ENCODE data around the gene GDAP1L1. TPM values are rescaled to one million over a fixed set of nuclear protein-coding genes. Genes with fewer than 3 reads are reported as not detected.

The GDAP1L1 gene
- total RNA-seq, 1 donor from 2014 or later = 0.40 TPM

- no peak for TF ChIP-seq CTCF (IDR thresholded peaks at IDR 0.05; ENCODE audit: unreplicated experiment)
- H3K36me3 Mint-ChIP-seq = no peaks in the 10 kb centered on the region
- H3K4me1 Mint-ChIP-seq = no peaks in the 10 kb centered on the region
- no peak overlapping the region for H3K4me3 Mint-ChIP-seq
- H3K9me3 Mint-ChIP-seq = no peaks in the 10 kb centered on the region
- H3K27ac Mint-ChIP-seq = no peak overlapping the region
- no peak for DNase-seq (ENCODE audit: low spot score in 2 of 2, unreplicated experiment in 2 of 2)
- H3K27me3 Mint-ChIP-seq (ENCODE audit: low read depth) = no peaks in the 10 kb centered on the region
These were observed 11.2 kb downstream of the GDAP1L1 start for GRCh38 chr20:44258226-44258890.

GRCh38 chr20:44264287-44264686 lies 17.2 kb downstream of the GDAP1L1 start:
- Mint-ChIP-seq H3K27me3 (ENCODE audit: low read depth) (peaks cover 2% of the 10 kb centered on the region), H3K27ac (no peak overlapping the region), H3K9me3 (peaks cover 4% of the 10 kb centered on the region), H3K36me3 (no peaks in the 10 kb centered on the region), H3K4me3 (no peak overlapping the region), H3K4me1 (no peaks in the 10 kb centered on the region)
- no peak for DNase-seq (ENCODE audit: low spot score in 2 of 2, unreplicated experiment in 2 of 2)
- TF ChIP-seq CTCF (IDR thresholded peaks at IDR 0.05; ENCODE audit: unreplicated experiment) = no peak

- no peak overlapping the region for H3K4me3 Mint-ChIP-seq
- H3K9me3 Mint-ChIP-seq = peaks cover 4% of the 10 kb centered on the region
- no peaks in the 10 kb centered on the region for H3K36me3 Mint-ChIP-seq
- TF ChIP-seq CTCF (IDR thresholded peaks at IDR 0.05; ENCODE audit: unreplicated experiment) = no peak
- H3K27ac Mint-ChIP-seq = no peak overlapping the region
- no peaks in the 10 kb centered on the region for H3K4me1 Mint-ChIP-seq
- H3K27me3 Mint-ChIP-seq (ENCODE audit: low read depth) = peaks cover 2% of the 10 kb centered on the region
- no peak for DNase-seq (ENCODE audit: low spot score in 2 of 2, unreplicated experiment in 2 of 2)
These were observed 21.7 kb downstream of the GDAP1L1 start for GRCh38 chr20:44268802-44269201.

GRCh38 chr20:44271915-44272663 lies 25.0 kb downstream of the GDAP1L1 start:
- H3K4me3 Mint-ChIP-seq = no peak overlapping the region
- H3K36me3 Mint-ChIP-seq = no peaks in the 10 kb centered on the region
- H3K27ac Mint-ChIP-seq = no peak overlapping the region
- H3K27me3 Mint-ChIP-seq (ENCODE audit: low read depth) = peaks cover 2% of the 10 kb centered on the region
- no peaks in the 10 kb centered on the region for H3K4me1 Mint-ChIP-seq
- DNase-seq (ENCODE audit: low spot score in 2 of 2, unreplicated experiment in 2 of 2) = no peak
- H3K9me3 Mint-ChIP-seq = peaks cover 4% of the 10 kb centered on the region
- no peak for TF ChIP-seq CTCF (IDR thresholded peaks at IDR 0.05; ENCODE audit: unreplicated experiment)

DNA sequence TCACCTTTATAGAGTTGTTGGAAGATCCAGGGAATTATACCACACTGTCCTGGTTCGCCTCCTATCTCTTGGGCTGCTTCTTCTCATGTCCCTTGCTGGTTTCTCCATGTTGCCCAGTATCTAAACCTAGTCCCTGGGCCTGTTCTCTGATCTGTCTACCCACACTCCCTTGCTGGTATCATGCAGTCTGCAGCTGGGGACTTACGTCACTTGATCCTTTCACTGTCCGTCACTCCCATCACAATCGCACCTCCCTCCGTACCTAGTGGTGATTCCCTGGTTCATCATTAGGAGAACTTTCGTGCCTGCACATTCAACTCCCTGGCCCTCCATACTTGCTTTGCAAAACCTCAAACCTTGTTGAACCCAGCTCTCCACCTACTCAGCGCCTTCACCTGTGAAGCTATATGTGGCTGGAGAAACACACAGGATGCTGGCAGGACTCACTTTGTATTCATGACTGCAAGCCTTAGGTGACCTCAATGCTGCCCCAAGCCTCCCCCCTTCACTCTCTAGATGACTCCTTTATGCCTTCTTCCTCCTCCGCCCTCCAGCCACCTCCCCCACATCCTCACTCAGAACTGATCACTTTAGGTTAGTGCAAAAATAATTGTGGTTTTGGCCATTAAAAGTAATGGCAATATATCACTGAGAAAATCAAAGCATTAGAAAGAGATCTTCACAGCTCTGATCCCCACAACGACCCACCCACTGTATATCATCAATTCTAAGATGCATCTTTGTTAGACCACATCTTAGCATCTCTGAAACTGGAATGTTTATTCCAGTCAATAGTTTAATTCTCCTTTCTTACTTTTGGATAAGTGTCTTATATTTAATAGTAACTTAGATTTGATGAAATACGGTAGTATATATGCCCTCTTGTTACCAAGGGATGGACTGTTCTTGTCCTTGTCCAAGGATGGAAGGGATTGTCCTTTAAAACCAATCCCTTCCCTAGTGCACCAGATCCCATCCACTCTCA lies 26.4 kb downstream of the GDAP1L1 start:
- H3K9me3 Mint-ChIP-seq = peaks cover 2% of the 10 kb centered on the region
- DNase-seq (ENCODE audit: low spot score in 2 of 2, unreplicated experiment in 2 of 2) = no peak
- no peaks in the 10 kb centered on the region for H3K4me1 Mint-ChIP-seq
- peaks cover 1% of the 10 kb centered on the region for H3K27me3 Mint-ChIP-seq (ENCODE audit: low read depth)
- H3K4me3 Mint-ChIP-seq = no peak overlapping the region
- no peak overlapping the region for H3K27ac Mint-ChIP-seq
- no peak for TF ChIP-seq CTCF (IDR thresholded peaks at IDR 0.05; ENCODE audit: unreplicated experiment)
- H3K36me3 Mint-ChIP-seq = no peaks in the 10 kb centered on the region
